Measurements from ENCODE around the gene VPS26B. TPM values are rescaled to one million over a fixed set of nuclear protein-coding genes. Genes with fewer than 3 reads are reported as not detected.
"Not testable (repeated sequence)": the region's sequence is repeated elsewhere in the genome, so short reads cannot be mapped to it uniquely, and the experiment has no call there.

The VPS26B gene
- 49.1 to 54.5 TPM (median 50.4 TPM) in 3 replicates for total RNA-seq
- long read RNA-seq, transcript VPS26B-201 (6 exons, 3,691 nt) = major isoform, 175 of 199 reads
- long read RNA-seq, partial matches to known transcripts = 3 of 199 reads
- long read RNA-seq, other reads (novel, unspliced or antisense) = 19 of 199 reads

GRCh38 chr11:134223836-134224709 is at the start of gene VPS26B, which contains the start of gene NCAPD3:
Gene VPS26B, plus strand, starts transcription at chr11:134224671. Its CDS starts 452 bp downstream, at chr11:134225123.
Gene NCAPD3, minus strand, starts transcription at chr11:134223967. Its CDS starts 41 bp downstream, at chr11:134223926.
- peaks cover 43% of the 10 kb centered on the region for H3K4me1 Mint-ChIP-seq (ENCODE audit: low read depth)
- peaks cover 2% of the 10 kb centered on the region for H3K36me3 Mint-ChIP-seq (ENCODE audit: low read depth)
- no peaks in the 10 kb centered on the region for H3K27me3 Mint-ChIP-seq (ENCODE audit: low read depth)
- H3K4me3 Mint-ChIP-seq (ENCODE audit: unreplicated experiment) = peak within 1 kb of the TSS; percentile 93
- TF ChIP-seq CTCF (IDR thresholded peaks at IDR 0.05) = no peak
- peak within 1 kb of the TSS; percentile 96 for H3K27ac Mint-ChIP-seq (ENCODE audit: unreplicated experiment)
- peak; percentile 98 for DNase-seq (ENCODE audit: low spot score)
- H3K9me3 Mint-ChIP-seq (ENCODE audit: low read depth) = no peaks in the 10 kb centered on the region

GRCh38 chr11:134176284-134176683 is 48.2 kb upstream of the VPS26B start:
- Mint-ChIP-seq H3K27me3 (ENCODE audit: low read depth) (no peaks in the 10 kb centered on the region), H3K4me3 (ENCODE audit: unreplicated experiment) (no peak overlapping the region), H3K36me3 (ENCODE audit: low read depth) (peaks cover 30% of the 10 kb centered on the region), H3K9me3 (ENCODE audit: low read depth) (no peaks in the 10 kb centered on the region), H3K27ac (ENCODE audit: unreplicated experiment) (no peak overlapping the region), H3K4me1 (ENCODE audit: low read depth) (no peaks in the 10 kb centered on the region)
- no peak for DNase-seq (ENCODE audit: low spot score)
- no peak for TF ChIP-seq CTCF (IDR thresholded peaks at IDR 0.05)

GRCh38 chr11:134178032-134178674 is 46.3 kb upstream of the VPS26B start:
- Mint-ChIP-seq H3K27me3 (ENCODE audit: low read depth) (no peaks in the 10 kb centered on the region), H3K36me3 (ENCODE audit: low read depth) (peaks cover 23% of the 10 kb centered on the region), H3K9me3 (ENCODE audit: low read depth) (no peaks in the 10 kb centered on the region), H3K27ac (ENCODE audit: unreplicated experiment) (no peak overlapping the region), H3K4me1 (ENCODE audit: low read depth) (peaks cover 4% of the 10 kb centered on the region), H3K4me3 (ENCODE audit: unreplicated experiment) (no peak overlapping the region)
- DNase-seq (ENCODE audit: low spot score) = no peak
- TF ChIP-seq CTCF (IDR thresholded peaks at IDR 0.05) = no peak

DNA sequence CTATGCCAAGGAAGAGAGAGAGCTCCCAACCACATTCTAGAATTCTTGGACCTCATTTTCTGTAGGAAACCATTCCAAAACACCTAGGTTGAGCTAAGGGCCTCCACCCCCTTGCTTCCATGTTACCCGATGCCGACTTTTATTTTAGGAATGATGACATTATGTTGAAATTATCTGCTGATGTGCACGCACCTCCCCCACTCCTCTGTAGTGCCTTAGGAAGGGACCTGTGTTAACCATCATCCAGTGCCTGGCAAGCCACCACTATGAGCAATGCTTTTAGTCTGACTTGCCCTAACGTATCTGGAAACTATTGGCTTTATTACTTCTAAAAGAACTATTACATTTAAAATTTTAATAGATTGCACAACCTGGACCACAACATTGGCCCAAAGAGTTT is 42.8 kb upstream of the VPS26B start:
- peaks cover 29% of the 10 kb centered on the region for H3K36me3 Mint-ChIP-seq (ENCODE audit: low read depth)
- H3K4me3 Mint-ChIP-seq (ENCODE audit: unreplicated experiment) = no peak overlapping the region
- no peaks in the 10 kb centered on the region for H3K27me3 Mint-ChIP-seq (ENCODE audit: low read depth)
- TF ChIP-seq CTCF (IDR thresholded peaks at IDR 0.05) = no peak
- DNase-seq (ENCODE audit: low spot score) = no peak
- peaks cover 4% of the 10 kb centered on the region for H3K4me1 Mint-ChIP-seq (ENCODE audit: low read depth)
- H3K9me3 Mint-ChIP-seq (ENCODE audit: low read depth) = no peaks in the 10 kb centered on the region
- H3K27ac Mint-ChIP-seq (ENCODE audit: unreplicated experiment) = no peak overlapping the region

DNA sequence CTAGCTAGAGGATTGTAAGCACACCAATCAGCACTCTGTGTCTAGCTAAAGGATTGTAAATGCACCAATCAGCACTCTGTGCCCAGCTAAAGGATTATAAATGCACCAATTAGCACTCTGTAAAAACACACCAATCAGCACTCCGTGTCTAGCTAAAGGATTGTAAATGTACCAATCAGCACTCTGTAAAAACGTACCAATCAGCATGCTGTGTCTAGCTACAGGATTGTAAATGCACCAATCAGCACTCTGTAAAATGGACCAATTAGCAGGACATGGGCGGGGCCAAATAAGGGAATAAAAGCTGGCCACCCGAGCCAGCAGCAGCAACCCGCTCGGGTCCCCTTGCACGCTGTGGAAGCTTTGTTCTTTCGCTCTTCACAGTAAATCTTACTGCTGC is 36.4 kb upstream of the VPS26B start:
- not testable (repeated sequence) for H3K27ac Mint-ChIP-seq (ENCODE audit: unreplicated experiment); H3K4me1 Mint-ChIP-seq (ENCODE audit: low read depth); H3K9me3 Mint-ChIP-seq (ENCODE audit: low read depth); H3K27me3 Mint-ChIP-seq (ENCODE audit: low read depth); DNase-seq (ENCODE audit: low spot score); H3K4me3 Mint-ChIP-seq (ENCODE audit: unreplicated experiment)
- peaks cover 47% of the 10 kb centered on the region for H3K36me3 Mint-ChIP-seq (ENCODE audit: low read depth)
